H1 (cell line): ENCODE data around the gene TP53BP2. TPM values are rescaled to one million over a fixed set of nuclear protein-coding genes. Genes with fewer than 3 reads are reported as not detected.

ENCODE experiments used
- CTCF ChIA-PET: fragments of 300-600 bp; sonication (Branson Sonifier 250); formaldehyde crosslinking; loops from one replicate; lab custom pipeline; 2021; ENCODE audit not compliant: partially characterized antibody; lab: Charles Lee
- POLR2A ChIA-PET: fragments of 300-600 bp; sonication (Branson Sonifier 250); formaldehyde crosslinking; loops from one replicate; lab custom pipeline; 2021; ENCODE audit warnings: inconsistent platforms; ENCODE audit not compliant: partially characterized antibody; lab: Charles Lee
- DNase-seq, 2 experiments: peaks; one replicate each; pipeline versions ENCODE4 v3.0.0 to v3.0.0-alpha.2; 2010 to 2022; ENCODE audit warnings: low spot score in 2 of 2, low read depth in 1 of 2, mixed read lengths in 1 of 2
- FAIRE-seq: peaks from 2 replicates; lab custom pipeline; 2011; peaks lifted over from hg19 to GRCh38; lab: Jason Lieb, UNC
- H2AFZ ChIP-seq: 2 replicates; pipeline ENCODE4 v1.8.1; 2012; ENCODE audit warnings: low read length, inconsistent platforms
- H2AK5ac ChIP-seq: 2 replicates; pipeline ENCODE4 v1.6.1; 2013; ENCODE audit warnings: low read depth, low read length
- H2BK120ac ChIP-seq: replicated peaks from 2 replicates; pipeline ENCODE3; 2013; ENCODE audit warnings: low read depth, low read length, inconsistent platforms
- H2BK12ac ChIP-seq: 2 replicates; pipeline ENCODE4 v1.6.1; 2013; ENCODE audit warnings: low read depth, low read length
- H2BK15ac ChIP-seq: 2 replicates; pipeline ENCODE4 v1.6.1; 2013; ENCODE audit warnings: low read length
- H2BK20ac ChIP-seq: 2 replicates; pipeline ENCODE4 v1.6.1; 2013; ENCODE audit warnings: low read length
- H2BK5ac ChIP-seq: 2 replicates; pipeline ENCODE4 v1.6.1; 2013; ENCODE audit warnings: low read depth, low read length
- H3K14ac ChIP-seq: 2 replicates; pipeline ENCODE4 v1.6.1; 2013; ENCODE audit warnings: inconsistent platforms; ENCODE audit not compliant: insufficient read length
- H3K18ac ChIP-seq: 2 replicates; pipeline ENCODE4 v1.6.1; 2013; ENCODE audit warnings: low read length; ENCODE audit errors: extremely low read depth
- H3K23ac ChIP-seq: 2 replicates; pipeline ENCODE4 v1.6.1; 2013; ENCODE audit warnings: inconsistent platforms; ENCODE audit not compliant: insufficient read length
- H3K23me2 ChIP-seq: 2 replicates; pipeline ENCODE4 v1.6.1; 2013; ENCODE audit warnings: low read depth, low read length
- H3K27ac ChIP-seq: 2 replicates; pipeline ENCODE4 v1.6.1; 2011; ENCODE audit warnings: low read depth, low read length, inconsistent platforms
- H3K27me3 ChIP-seq, 4 experiments: replicated peaks in 1 of 4; 1 replicate in 1 of 4; 2 replicates in 3 of 4; pipeline versions ENCODE4 v1.6.1 to v1.8.1; 2011 to 2013; ENCODE audit warnings: low read length in 3 of 4, mild to moderate bottlenecking in 3 of 4, inconsistent platforms in 2 of 4, mixed read lengths in 2 of 4, moderate library complexity in 1 of 4; ENCODE audit not compliant: control insufficient read depth in 3 of 4, insufficient read depth in 3 of 4; ENCODE audit errors: extremely low read depth in 1 of 4
- H3K36me3 ChIP-seq, 4 experiments: 2 replicates each; pipeline versions ENCODE4 v1.6.1 to v1.8.1; 2011 to 2013; ENCODE audit warnings: mild to moderate bottlenecking in 4 of 4, low read length in 3 of 4, moderate library complexity in 2 of 4, control low read depth in 1 of 4, inconsistent platforms in 1 of 4; ENCODE audit not compliant: insufficient read depth in 4 of 4, control insufficient read depth in 2 of 4
- H3K4ac ChIP-seq: replicated peaks from 2 replicates; pipeline ENCODE3; 2013; ENCODE audit warnings: low read length, low read depth, mixed read lengths, inconsistent platforms; ENCODE audit not compliant: insufficient read length
- H3K4me1 ChIP-seq, 4 experiments: replicated peaks in 1 of 4; 1 replicate in 1 of 4; 2 replicates in 3 of 4; pipeline versions ENCODE4 v1.6.1 to v1.8.1; 2011 to 2013; ENCODE audit warnings: low read length in 3 of 4, inconsistent platforms in 2 of 4, mixed read lengths in 1 of 4; ENCODE audit not compliant: insufficient read depth in 4 of 4, control insufficient read depth in 3 of 4
- H3K4me2 ChIP-seq, 2 experiments: 2 replicates each; pipeline versions ENCODE4 v1.6.1 to v1.8.1; 2011 to 2013; ENCODE audit warnings: low read depth in 2 of 2, low read length in 2 of 2, control low read depth in 1 of 2, inconsistent platforms in 1 of 2, mild to moderate bottlenecking in 1 of 2; ENCODE audit not compliant: insufficient read depth in 1 of 2
- H3K4me3 ChIP-seq, 4 experiments: fragments of 200-600, 300-600 bp in 1 of 4; sonication (generic), shearing (Covaris generic), sonication (Bioruptor Twin) in 1 of 4; 2 replicates each; pipeline versions ENCODE4 v1.5.1 to v1.8.1; 2011 to 2016; ENCODE audit warnings: low read length in 4 of 4, low read depth in 3 of 4, control low read depth in 2 of 4, inconsistent platforms in 2 of 4, mild to moderate bottlenecking in 2 of 4, mixed read lengths in 1 of 4, moderate library complexity in 1 of 4; ENCODE audit not compliant: insufficient read depth in 2 of 4; ENCODE audit errors: extremely low read depth in 1 of 4
- H3K56ac ChIP-seq: replicated peaks from 2 replicates; pipeline ENCODE3; 2013; ENCODE audit warnings: low read depth, mild to moderate bottlenecking, mixed read lengths, low read length, inconsistent platforms; ENCODE audit not compliant: insufficient read length
- H3K79me1 ChIP-seq: 2 replicates; pipeline ENCODE4 v1.6.1; 2013; ENCODE audit warnings: low read depth, low read length, control low read depth
- H3K79me2 ChIP-seq, 2 experiments: 2 replicates each; pipeline versions ENCODE4 v1.6.1 to v1.8.1; 2012 to 2013; ENCODE audit warnings: low read length in 2 of 2, mild to moderate bottlenecking in 2 of 2, inconsistent platforms in 1 of 2; ENCODE audit not compliant: insufficient read depth in 2 of 2, control insufficient read depth in 1 of 2
- H3K9ac ChIP-seq, 4 experiments: replicated peaks in 1 of 4; 1 replicate in 1 of 4; 2 replicates in 3 of 4; pipeline versions ENCODE4 v1.6.1 to v1.8.1; 2011 to 2013; ENCODE audit warnings: low read depth in 3 of 4, low read length in 3 of 4, control low read depth in 2 of 4, mild to moderate bottlenecking in 2 of 4, moderate library complexity in 2 of 4, inconsistent platforms in 1 of 4; ENCODE audit errors: extremely low read depth in 1 of 4
- H3K9me3 ChIP-seq, 2 experiments: 2 replicates each; pipeline versions ENCODE4 v1.6.1 to v1.8.1; 2012 to 2013; ENCODE audit warnings: mild to moderate bottlenecking in 2 of 2, moderate library complexity in 2 of 2, control low read depth in 1 of 2, inconsistent platforms in 1 of 2, low read depth in 1 of 2, low read length in 1 of 2, mixed read lengths in 1 of 2; ENCODE audit not compliant: insufficient read depth in 2 of 2
- H4K20me1 ChIP-seq, 2 experiments: replicated peaks in 1 of 2; 2 replicates each; pipeline versions ENCODE3 to v1.8.1; 2011 to 2013; ENCODE audit warnings: inconsistent platforms in 2 of 2, low read length in 2 of 2, mild to moderate bottlenecking in 1 of 2; ENCODE audit not compliant: insufficient read depth in 2 of 2, control insufficient read depth in 1 of 2
- H4K5ac ChIP-seq: 2 replicates; pipeline ENCODE4 v1.6.1; 2013; ENCODE audit warnings: low read length, low read depth, mixed read lengths, inconsistent platforms; ENCODE audit not compliant: insufficient read length
- H4K8ac ChIP-seq: 2 replicates; pipeline ENCODE4 v1.8.0; 2013; ENCODE audit warnings: mild to moderate bottlenecking, moderate library complexity, low read length, inconsistent platforms; ENCODE audit not compliant: insufficient read depth; ENCODE audit errors: extremely low read depth
- H4K91ac ChIP-seq: replicated peaks from 2 replicates; pipeline ENCODE3; 2013; ENCODE audit warnings: low read length, mixed read lengths, inconsistent platforms; ENCODE audit not compliant: insufficient read length
- CHD2 ChIP-seq: IDR thresholded peaks from 2 replicates; pipeline ENCODE4 v1.6.1; 2012; ENCODE audit warnings: low read length, improper control_type of control experiment
- EGR1 ChIP-seq: IDR thresholded peaks from 2 replicates; pipeline ENCODE4 v1.6.1; 2011; ENCODE audit warnings: low read depth, low read length, borderline replicate concordance
- EZH2 ChIP-seq: fragments of 200-600 bp; sonication (generic); IDR thresholded peaks from 2 replicates; pipeline ENCODE4 v1.7.1; 2012; ENCODE audit warnings: low read depth, mild to moderate bottlenecking, moderate library complexity, low read length, inconsistent platforms; ENCODE audit not compliant: severe bottlenecking
- SP2 ChIP-seq: IDR thresholded peaks from 2 replicates; pipeline ENCODE4 v1.6.1; 2012; ENCODE audit warnings: mild to moderate bottlenecking, low read length, inconsistent platforms
- TAF1 ChIP-seq: IDR thresholded peaks from 2 replicates; pipeline ENCODE4 v1.6.1; 2011; ENCODE audit warnings: mild to moderate bottlenecking, low read depth, low read length
- TEAD4 ChIP-seq: IDR thresholded peaks from 2 replicates; pipeline ENCODE4 v1.6.1; 2012; ENCODE audit warnings: low read depth, low read length, inconsistent platforms, mixed read lengths
- WGBS, 2 experiments: shearing (Covaris generic) in 1 of 2; methylation state at CpG; one replicate each; pipeline versions ENCODE4 v1.1.6 to v1.1.7; 2013 to 2015; ENCODE audit warnings: low lambda C conversion rate in 2 of 2, mixed read lengths in 2 of 2, inconsistent platforms in 1 of 2, low coverage in 1 of 2, missing lambda C conversion rate in 1 of 2; ENCODE audit not compliant: insufficient replicate concordance in 2 of 2, insufficient coverage in 1 of 2, insufficient read length in 1 of 2; ENCODE audit errors: extremely low coverage in 1 of 2, missing lambda C conversion rate in 1 of 2; 5-methylcytosine and 5-hydroxymethylcytosine counted together
- polyA plus RNA-seq, 7 experiments: library from polyadenylated mRNA; depleted of rRNA in 3 of 7; stranded (reverse) in 5 of 7; unstranded in 2 of 7; fragments of >200 nt in 5 of 7; fragments of 200-250 nt in 2 of 7; gene quantifications; 1 replicate in 5 of 7; 2 replicates in 1 of 7; 4 replicates in 1 of 7; pipeline versions ENCODE4 v1.2.1 to v1.2.3, GENCODE V29; 2011 to 2013; ENCODE audit warnings: missing spikeins in 2 of 7, mixed read lengths in 2 of 7
- total RNA-seq: library from RNA; stranded (reverse); fragmentation: NEBNext Ultra II Directional; extraction: Animal tissue kit (Norgen Biotek cat#: 25700); gene quantifications from 2 replicates; pipeline ENCODE4 v1.2.1, GENCODE V29; 2021
- TF ChIP-seq, protein P1 (sequence below), 3 experiments: IDR thresholded peaks; 1 replicate in 2 of 3; 2 replicates in 1 of 3; pipeline versions ENCODE4 v1.5.1 to v1.6.1; 2011; ENCODE audit warnings: low read length in 3 of 3, mild to moderate bottlenecking in 3 of 3, inconsistent platforms in 2 of 3, low read depth in 1 of 3, moderate library complexity in 1 of 3; ENCODE audit not compliant: insufficient read depth in 1 of 3; ENCODE audit errors: control extremely low read depth in 1 of 3
- TF ChIP-seq, protein P2 (sequence below): IDR thresholded peaks from 2 replicates; pipeline ENCODE4 v1.6.1; 2012; ENCODE audit warnings: low read length, inconsistent platforms

The TP53BP2 gene
- total and polyA plus RNA-seq, 2 of the 8 experiments (the other 6 are each of a cell fraction or from before 2014, with no cell fraction given): 18.0 to 38.7 TPM

DNA sequence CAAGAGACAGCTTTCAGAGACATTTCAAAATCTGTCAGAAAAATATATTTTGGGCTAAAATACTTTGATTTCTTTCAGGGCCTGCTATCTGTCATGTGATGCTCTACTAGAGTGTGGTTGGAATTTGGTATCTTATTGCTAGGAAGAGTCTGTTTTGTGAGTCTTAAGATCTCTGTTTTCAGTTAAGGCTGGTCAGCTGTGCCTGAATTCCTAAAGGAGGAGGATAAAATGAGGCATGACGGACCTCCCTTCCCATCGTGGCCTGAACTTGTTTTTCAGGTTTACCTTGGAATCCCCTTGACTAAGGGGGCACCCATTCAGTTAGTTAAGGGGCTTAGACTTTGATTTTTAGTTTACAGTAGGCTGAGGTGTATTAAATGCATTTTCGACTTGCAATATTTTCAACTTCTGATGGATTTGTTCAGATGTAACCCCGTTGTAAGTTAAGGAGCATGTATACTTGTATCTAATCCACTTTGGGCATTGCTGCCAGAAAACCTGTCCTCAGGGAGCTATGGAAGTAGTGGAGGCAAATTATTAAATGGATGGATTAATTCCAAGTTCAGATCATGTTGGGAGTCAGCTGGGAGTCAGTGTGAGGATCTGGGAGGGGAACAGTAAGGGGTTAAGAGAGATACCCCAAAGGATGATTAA lies 115.1 kb downstream of the TP53BP2 start:
- Histone ChIP-seq H3K23me2 (no peaks in the 10 kb centered on the region), H3K79me2 (no peaks in the 10 kb centered on the region), H3K27ac (no peak overlapping the region), H3K9me3 (no peaks in the 10 kb centered on the region), H2BK15ac (no peak overlapping the region), H2AFZ (no peak overlapping the region), H3K4me3 (peak overlapping the region in 1 of 4 experiments; percentile 9; a peak in 1 of 8 replicates), H2AK5ac (no peak overlapping the region), H4K20me1 (peaks cover 1 to 6% of the 10 kb centered on the region in 2 experiments), H3K9ac (no peak overlapping the region), H3K14ac (no peak overlapping the region), H4K91ac (no peak overlapping the region), H3K23ac (no peak overlapping the region), H4K8ac (no peak overlapping the region), H3K4me1 (peaks cover 14 to 49% (median 30%) of the 10 kb centered on the region in 4 experiments), H3K56ac (no peak overlapping the region), H3K27me3 (peaks cover 7 to 44% (median 40%) of the 10 kb centered on the region in 4 experiments), H3K36me3 (no peaks in the 10 kb centered on the region), H3K18ac (no peak overlapping the region), H2BK120ac (no peak overlapping the region), H3K79me1 (no peaks in the 10 kb centered on the region), H2BK5ac (no peak overlapping the region), H2BK20ac (no peak overlapping the region), H2BK12ac (no peak overlapping the region), H3K4ac (no peak overlapping the region), H4K5ac (no peak overlapping the region), H3K4me2 (no peak overlapping the region)
- POLR2A ChIA-PET: interaction anchor here (2.2 kb wide), 1 partner anchor 12 kb away, joined by 7 read pairs; no protein-coding TSS in a partner anchor
- CTCF ChIA-PET: interaction anchor here (0.9 to 6.2 kb wide), 8 partner anchors 9 to 75 kb away, joined by 3 to 53 read pairs (median 4); partner anchors contain the start of gene CAPN2
- DNase-seq (no peak), FAIRE-seq (no peak)
- 48% methylated on average over 4 of the region's 4 CpGs; no CpG with 5 or more reads in 1 of the 2 experiments for WGBS, 2 experiments
- no peak for TF ChIP-seq SP2
- TF ChIP-seq, protein P1, sequence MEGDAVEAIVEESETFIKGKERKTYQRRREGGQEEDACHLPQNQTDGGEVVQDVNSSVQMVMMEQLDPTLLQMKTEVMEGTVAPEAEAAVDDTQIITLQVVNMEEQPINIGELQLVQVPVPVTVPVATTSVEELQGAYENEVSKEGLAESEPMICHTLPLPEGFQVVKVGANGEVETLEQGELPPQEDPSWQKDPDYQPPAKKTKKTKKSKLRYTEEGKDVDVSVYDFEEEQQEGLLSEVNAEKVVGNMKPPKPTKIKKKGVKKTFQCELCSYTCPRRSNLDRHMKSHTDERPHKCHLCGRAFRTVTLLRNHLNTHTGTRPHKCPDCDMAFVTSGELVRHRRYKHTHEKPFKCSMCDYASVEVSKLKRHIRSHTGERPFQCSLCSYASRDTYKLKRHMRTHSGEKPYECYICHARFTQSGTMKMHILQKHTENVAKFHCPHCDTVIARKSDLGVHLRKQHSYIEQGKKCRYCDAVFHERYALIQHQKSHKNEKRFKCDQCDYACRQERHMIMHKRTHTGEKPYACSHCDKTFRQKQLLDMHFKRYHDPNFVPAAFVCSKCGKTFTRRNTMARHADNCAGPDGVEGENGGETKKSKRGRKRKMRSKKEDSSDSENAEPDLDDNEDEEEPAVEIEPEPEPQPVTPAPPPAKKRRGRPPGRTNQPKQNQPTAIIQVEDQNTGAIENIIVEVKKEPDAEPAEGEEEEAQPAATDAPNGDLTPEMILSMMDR (IDR thresholded peaks at IDR 0.05; ENCODE audit: control extremely low read depth in 1 of 3, insufficient read depth in 1 of 3, low read depth in 1 of 3, low read length in 3 of 3): no peak
- no peak for TF ChIP-seq CHD2
- TF ChIP-seq, protein P2, sequence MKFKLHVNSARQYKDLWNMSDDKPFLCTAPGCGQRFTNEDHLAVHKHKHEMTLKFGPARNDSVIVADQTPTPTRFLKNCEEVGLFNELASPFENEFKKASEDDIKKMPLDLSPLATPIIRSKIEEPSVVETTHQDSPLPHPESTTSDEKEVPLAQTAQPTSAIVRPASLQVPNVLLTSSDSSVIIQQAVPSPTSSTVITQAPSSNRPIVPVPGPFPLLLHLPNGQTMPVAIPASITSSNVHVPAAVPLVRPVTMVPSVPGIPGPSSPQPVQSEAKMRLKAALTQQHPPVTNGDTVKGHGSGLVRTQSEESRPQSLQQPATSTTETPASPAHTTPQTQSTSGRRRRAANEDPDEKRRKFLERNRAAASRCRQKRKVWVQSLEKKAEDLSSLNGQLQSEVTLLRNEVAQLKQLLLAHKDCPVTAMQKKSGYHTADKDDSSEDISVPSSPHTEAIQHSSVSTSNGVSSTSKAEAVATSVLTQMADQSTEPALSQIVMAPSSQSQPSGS: no peak
- TF ChIP-seq TEAD4: no peak
- TF ChIP-seq TAF1: no peak
- no peak for TF ChIP-seq EZH2
- no peak for TF ChIP-seq EGR1
